Endothelial cell (in vitro differentiated cells): ENCODE measurements around the gene ENPEP. TPM values are rescaled to one million over a fixed set of nuclear protein-coding genes. Genes with fewer than 3 reads are reported as not detected.

Experiments used
- DNase-seq: peaks from one replicate; pipeline ENCODE4 v3.0.0; 2021; ENCODE audit warnings: low spot score
- H3K27ac Mint-ChIP-seq: one replicate; pipeline ENCODE4 v1.8.0; 2021; ENCODE audit warnings: mixed read lengths, inconsistent platforms; ENCODE audit not compliant: unreplicated experiment
- H3K27me3 Mint-ChIP-seq: one replicate; pipeline ENCODE4 v1.8.0; 2021; ENCODE audit warnings: mild to moderate bottlenecking, moderate library complexity, mixed read lengths, inconsistent platforms; ENCODE audit not compliant: unreplicated experiment
- H3K36me3 Mint-ChIP-seq: one replicate; pipeline ENCODE4 v1.8.0; 2021; ENCODE audit warnings: mild to moderate bottlenecking, low read depth, mixed read lengths, inconsistent platforms; ENCODE audit not compliant: unreplicated experiment
- H3K4me1 Mint-ChIP-seq: one replicate; pipeline ENCODE4 v1.8.0; 2021; ENCODE audit warnings: mild to moderate bottlenecking, mixed read lengths, inconsistent platforms; ENCODE audit not compliant: unreplicated experiment
- H3K4me3 Mint-ChIP-seq: one replicate; pipeline ENCODE4 v1.8.0; 2021; ENCODE audit warnings: mild to moderate bottlenecking, mixed read lengths, inconsistent platforms; ENCODE audit not compliant: unreplicated experiment
- H3K9me3 Mint-ChIP-seq: one replicate; pipeline ENCODE4 v1.8.0; 2021; ENCODE audit warnings: mixed read lengths, inconsistent platforms; ENCODE audit not compliant: unreplicated experiment
- total RNA-seq: library from RNA; stranded (reverse); fragmentation: NEBNext Ultra II Directional; extraction: Animal tissue kit (Norgen Biotek cat#: 25700); gene quantifications from one replicate; pipeline ENCODE4 v1.2.1, GENCODE V29; 2021; ENCODE audit not compliant: unreplicated experiment
- TF ChIP-seq, protein P1 (sequence below): fragments of 200-600 bp; sonication (generic); IDR thresholded peaks from one replicate; pipeline ENCODE4 v1.5.0; 2021; ENCODE audit warnings: antibody characterized with exemption; ENCODE audit not compliant: unreplicated experiment

Gene ENPEP
- total RNA-seq, 1 donor from 2014 or later: 3.5 TPM

GRCh38 chr4:110449947-110450346 is 26.0 kb upstream of the ENPEP start:
- TF ChIP-seq, protein P1, sequence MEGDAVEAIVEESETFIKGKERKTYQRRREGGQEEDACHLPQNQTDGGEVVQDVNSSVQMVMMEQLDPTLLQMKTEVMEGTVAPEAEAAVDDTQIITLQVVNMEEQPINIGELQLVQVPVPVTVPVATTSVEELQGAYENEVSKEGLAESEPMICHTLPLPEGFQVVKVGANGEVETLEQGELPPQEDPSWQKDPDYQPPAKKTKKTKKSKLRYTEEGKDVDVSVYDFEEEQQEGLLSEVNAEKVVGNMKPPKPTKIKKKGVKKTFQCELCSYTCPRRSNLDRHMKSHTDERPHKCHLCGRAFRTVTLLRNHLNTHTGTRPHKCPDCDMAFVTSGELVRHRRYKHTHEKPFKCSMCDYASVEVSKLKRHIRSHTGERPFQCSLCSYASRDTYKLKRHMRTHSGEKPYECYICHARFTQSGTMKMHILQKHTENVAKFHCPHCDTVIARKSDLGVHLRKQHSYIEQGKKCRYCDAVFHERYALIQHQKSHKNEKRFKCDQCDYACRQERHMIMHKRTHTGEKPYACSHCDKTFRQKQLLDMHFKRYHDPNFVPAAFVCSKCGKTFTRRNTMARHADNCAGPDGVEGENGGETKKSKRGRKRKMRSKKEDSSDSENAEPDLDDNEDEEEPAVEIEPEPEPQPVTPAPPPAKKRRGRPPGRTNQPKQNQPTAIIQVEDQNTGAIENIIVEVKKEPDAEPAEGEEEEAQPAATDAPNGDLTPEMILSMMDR: no peak
- H3K9me3 Mint-ChIP-seq: no peaks in the 10 kb centered on the region
- no peak for DNase-seq
- H3K36me3 Mint-ChIP-seq: no peaks in the 10 kb centered on the region
- H3K4me3 Mint-ChIP-seq: no peak overlapping the region
- H3K4me1 Mint-ChIP-seq: no peaks in the 10 kb centered on the region
- no peak overlapping the region for H3K27ac Mint-ChIP-seq
- H3K27me3 Mint-ChIP-seq: no peaks in the 10 kb centered on the region

DNA sequence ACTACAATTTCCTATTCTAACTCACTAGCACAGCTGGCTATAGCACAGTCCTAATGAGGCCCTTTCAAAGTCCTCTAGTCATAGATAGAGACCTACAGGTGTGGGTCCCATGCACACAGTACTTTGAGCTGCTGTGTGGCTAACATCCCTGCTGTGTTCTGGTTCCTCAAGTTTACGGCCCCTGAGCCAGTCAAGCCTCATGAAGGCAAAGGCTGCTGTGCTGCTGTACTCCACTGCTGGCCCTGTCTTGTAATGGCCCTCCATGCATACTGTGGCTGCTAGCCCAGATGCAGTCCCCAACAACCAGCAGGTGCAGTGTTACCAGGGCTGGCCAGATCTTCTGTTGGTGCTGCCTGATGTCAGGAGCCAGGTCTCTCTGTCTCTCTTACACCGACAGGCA is 23.4 kb upstream of the ENPEP start:
- no peak overlapping the region for H3K4me3 Mint-ChIP-seq
- no peak overlapping the region for H3K27ac Mint-ChIP-seq
- H3K27me3 Mint-ChIP-seq: no peaks in the 10 kb centered on the region
- H3K36me3 Mint-ChIP-seq: no peaks in the 10 kb centered on the region
- H3K9me3 Mint-ChIP-seq: no peaks in the 10 kb centered on the region
- no peak for DNase-seq
- TF ChIP-seq, protein P1: no peak
- no peaks in the 10 kb centered on the region for H3K4me1 Mint-ChIP-seq

GRCh38 chr4:110454441-110454840 is 21.5 kb upstream of the ENPEP start:
- DNase-seq: no peak
- Mint-ChIP-seq H3K4me1 (no peaks in the 10 kb centered on the region), H3K4me3 (no peak overlapping the region), H3K27ac (no peak overlapping the region), H3K36me3 (no peaks in the 10 kb centered on the region), H3K27me3 (no peaks in the 10 kb centered on the region), H3K9me3 (no peaks in the 10 kb centered on the region)
- TF ChIP-seq, protein P1: no peak

GRCh38 chr4:110458494-110459266 is 17.3 kb upstream of the ENPEP start:
- TF ChIP-seq, protein P1: no peak
- Mint-ChIP-seq H3K36me3 (no peaks in the 10 kb centered on the region), H3K4me1 (peaks cover 3% of the 10 kb centered on the region), H3K4me3 (no peak overlapping the region), H3K9me3 (no peaks in the 10 kb centered on the region), H3K27me3 (no peaks in the 10 kb centered on the region), H3K27ac (no peak overlapping the region)
- DNase-seq: no peak

DNA sequence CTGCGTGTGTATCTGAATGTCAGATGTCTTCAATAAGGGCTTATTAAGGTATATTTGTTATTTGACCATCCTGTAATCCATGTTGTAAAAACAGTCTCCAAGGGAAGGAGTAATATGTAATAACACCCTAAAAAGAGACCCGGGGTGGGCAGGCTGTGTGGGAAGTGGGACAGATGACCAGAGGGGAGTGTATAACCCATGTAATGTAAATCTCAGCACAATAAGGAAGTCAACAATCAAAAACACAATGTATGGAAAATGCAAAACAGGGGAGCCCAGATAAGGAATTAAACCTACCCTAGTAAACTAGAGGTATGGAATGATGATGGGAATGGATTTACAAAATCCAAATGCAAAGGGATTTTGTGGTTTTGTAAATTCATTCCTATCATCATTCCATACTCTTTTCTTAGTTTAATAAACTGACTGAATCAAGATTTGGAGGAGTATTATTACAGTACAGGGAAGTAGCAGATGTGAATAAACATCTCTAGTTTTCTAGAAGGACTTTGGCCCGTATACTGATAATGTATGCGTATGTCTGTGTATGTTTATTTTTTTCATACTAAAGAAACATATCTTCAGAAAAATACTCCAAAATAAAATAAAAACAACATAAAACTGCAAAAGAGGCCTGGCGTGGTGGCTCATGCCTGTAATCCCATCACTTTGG is 15.7 kb upstream of the ENPEP start:
- DNase-seq: no peak
- Mint-ChIP-seq H3K4me1 (peaks cover 3% of the 10 kb centered on the region), H3K4me3 (no peak overlapping the region), H3K9me3 (no peaks in the 10 kb centered on the region), H3K36me3 (no peaks in the 10 kb centered on the region), H3K27me3 (no peaks in the 10 kb centered on the region), H3K27ac (no peak overlapping the region)
- TF ChIP-seq, protein P1: no peak
